Transverse colon (tissue), 4 donors: ENCODE data around the gene KRT7.

Source experiments
- CTCF ChIP-seq, 5 experiments: fragments of 200-600 bp in 3 of 5; fragments of 450-650 bp in 2 of 5; sonication (generic) in 3 of 5; IDR thresholded peaks; 1 replicate in 2 of 5; 2 replicates in 3 of 5; pipeline ENCODE4 v1.5.1; 2016 to 2017; ENCODE audit warnings: antibody characterized with exemption in 5 of 5, inconsistent platforms in 3 of 5, mild to moderate bottlenecking in 2 of 5, moderate library complexity in 1 of 5
- EP300 ChIP-seq: sonication (generic); formaldehyde crosslinking; IDR thresholded peaks from one replicate; pipeline ENCODE4 v1.6.1; 2017; ENCODE audit warnings: antibody characterized with exemption, low read depth
- POLR2A ChIP-seq: fragments of 450-650 bp; IDR thresholded peaks from one replicate; pipeline ENCODE4 v1.6.1; 2016; ENCODE audit warnings: antibody characterized with exemption, mild to moderate bottlenecking, moderate library complexity
- POLR2AphosphoS5 ChIP-seq, 3 donors: sonication (generic); formaldehyde crosslinking; IDR thresholded peaks; one replicate each; pipeline ENCODE4 v1.6.1; 2016; ENCODE audit warnings: antibody characterized with exemption in 3 of 3

GRCh38 chr12:52244615-52244994 lies 11.6 kb downstream of the KRT7 start:
- TF ChIP-seq CTCF (IDR thresholded peaks at IDR 0.05) (no peak), POLR2AphosphoS5 (IDR thresholded peaks at IDR 0.05) (no peak), EP300 (no peak), POLR2A (no peak)
